DMS 273 (cell line): Measurements from ENCODE around the gene DNMT3A.

Experiments used
- DNase-seq: peaks from one replicate; lab custom pipeline; 2025; ENCODE audit not compliant: unreplicated experiment; lab: John Stamatoyannopoulos, UW

Gene DNMT3A

GRCh38 chr2:25245141-25245540 is 96.6 kb downstream of the DNMT3A start:
- no peak for DNase-seq

- no peak for DNase-seq
Measured at GRCh38 chr2:25243995-25244394, 97.7 kb downstream of the DNMT3A start.

DNA sequence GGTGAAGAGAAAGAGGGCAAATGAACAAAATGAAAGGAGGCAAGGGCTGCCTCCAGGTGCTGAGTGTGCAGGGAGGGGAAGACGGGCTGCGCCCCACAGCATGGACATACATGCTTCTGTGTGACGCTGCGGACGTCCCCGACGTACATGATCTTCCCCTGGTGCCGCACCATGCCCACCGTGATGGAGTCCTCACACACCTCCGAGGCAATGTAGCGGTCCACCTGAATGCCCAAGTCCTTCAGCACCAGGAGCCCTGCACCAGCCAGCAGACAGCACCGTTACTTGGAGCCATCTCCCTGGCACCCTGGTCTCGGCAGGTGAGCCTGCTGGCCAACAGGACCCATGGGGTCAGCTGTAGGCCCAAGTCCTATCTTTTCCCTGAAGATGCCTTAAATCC is 100.3 kb downstream of the DNMT3A start:
- no peak for DNase-seq

DNA sequence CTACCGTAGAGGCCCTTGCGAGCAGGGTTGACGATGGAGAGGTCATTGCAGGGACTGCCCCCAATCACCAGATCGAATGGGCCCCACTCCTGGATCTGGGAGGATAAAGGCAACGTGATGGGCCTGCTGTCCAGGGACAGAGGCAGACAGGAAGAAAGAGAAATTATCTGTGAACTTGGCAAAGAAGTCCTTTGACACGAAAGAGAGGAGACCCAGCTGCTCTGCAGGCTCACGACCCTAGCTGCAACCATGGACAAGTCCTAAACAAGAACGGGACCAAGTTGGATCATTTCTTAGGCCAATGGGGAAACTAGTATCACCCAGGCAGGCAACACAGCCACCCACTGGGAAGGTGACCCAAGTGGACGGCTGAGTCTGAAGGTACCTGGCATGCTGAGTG is 101.1 kb downstream of the DNMT3A start:
- no peak for DNase-seq

- DNase-seq, result no peak
Measured at GRCh38 chr2:25238920-25239319, 102.8 kb downstream of the DNMT3A start.

DNA sequence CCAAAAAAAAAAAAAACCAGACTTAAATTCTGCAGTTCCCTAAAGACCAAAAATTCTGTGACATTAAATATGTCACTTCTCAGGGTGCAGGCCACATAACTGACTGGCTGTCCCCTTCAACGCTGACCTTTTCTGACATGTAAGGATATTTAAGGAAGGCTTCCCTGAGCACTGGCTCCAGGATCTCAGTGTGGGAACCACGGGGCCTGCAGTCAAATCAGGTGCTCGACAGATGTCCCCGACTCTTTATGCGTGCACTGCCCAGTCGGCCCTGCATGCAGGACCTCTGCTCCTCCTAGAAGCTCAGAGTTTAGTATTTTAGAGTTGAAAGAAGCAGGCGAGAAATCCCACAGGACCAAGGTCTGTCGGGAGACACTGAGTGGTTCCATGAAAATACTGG is 104.0 kb downstream of the DNMT3A start:
- no peak for DNase-seq

DNA sequence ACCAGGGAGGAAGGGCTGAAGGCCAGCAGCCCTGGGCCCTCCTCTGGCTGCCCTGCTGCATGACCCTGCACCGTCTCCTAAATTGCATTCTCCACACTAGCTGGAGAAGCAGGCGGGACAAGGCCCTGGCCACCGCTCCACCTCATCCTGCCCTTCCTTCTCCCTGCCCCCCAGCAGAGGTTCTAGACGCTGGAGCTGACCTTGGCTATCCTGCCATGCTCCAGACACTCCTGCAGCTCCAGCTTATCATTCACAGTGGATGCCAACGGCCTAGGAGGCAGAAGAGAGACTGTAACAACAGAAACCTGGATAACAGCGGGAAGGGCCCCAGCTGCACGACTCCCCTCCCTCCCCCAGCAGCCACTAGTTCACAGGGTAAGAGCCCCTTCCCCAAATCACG is 105.0 kb downstream of the DNMT3A start:
- DNase-seq, result no peak

DNA sequence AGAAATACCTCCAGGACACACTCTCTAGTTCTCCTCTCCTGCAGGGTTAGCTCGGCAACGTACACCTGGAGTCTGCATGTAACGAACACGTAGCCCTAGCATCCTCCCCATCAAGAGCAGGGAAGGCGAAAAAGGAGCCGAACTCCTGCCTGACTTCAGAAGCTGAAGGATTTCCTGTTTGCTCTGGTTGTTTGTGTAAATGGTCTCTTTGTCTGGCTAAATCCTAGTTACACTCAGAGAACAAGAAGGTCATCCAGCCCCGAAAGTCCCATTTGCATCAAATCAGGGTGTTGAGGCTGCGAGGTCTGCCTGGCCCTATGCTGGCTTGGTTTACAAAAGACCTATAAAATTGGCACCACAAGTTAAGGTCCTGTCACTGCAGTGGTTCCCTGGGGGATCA is 107.0 kb downstream of the DNMT3A start:
- DNase-seq, result no peak

- DNase-seq, result no peak
Measured at GRCh38 chr2:25233916-25234605, 107.7 kb downstream of the DNMT3A start.

DNA sequence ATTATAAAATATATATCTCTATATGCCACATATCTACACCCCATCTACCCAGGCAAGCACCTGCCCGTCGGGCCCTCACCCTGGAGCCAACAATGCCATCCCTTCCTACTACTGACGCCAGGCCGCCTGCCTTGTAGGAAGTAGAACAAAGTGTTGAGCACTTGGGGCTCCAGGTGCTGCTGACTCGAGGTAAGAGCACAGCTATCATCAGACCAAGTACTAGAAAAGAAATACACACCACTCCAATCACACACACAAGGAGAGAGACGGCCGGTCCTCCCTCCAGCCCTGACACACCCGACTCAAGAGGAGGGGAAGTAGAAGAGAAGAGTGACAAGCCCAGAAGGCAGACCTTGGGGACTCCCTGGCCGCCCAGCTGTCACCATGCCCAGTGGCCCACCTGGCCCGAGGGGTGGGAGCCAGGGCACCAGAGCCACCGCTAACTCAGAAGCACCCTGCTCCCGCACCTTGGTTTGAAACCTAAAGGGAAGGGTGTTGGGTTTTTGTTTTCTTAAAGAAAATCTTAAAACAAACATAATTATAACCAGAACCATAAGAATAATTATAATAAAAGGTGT is 109.4 kb downstream of the DNMT3A start:
- no peak for DNase-seq

GRCh38 chr2:25230948-25231311 is 110.8 kb downstream of the DNMT3A start:
- no peak for DNase-seq

DNA sequence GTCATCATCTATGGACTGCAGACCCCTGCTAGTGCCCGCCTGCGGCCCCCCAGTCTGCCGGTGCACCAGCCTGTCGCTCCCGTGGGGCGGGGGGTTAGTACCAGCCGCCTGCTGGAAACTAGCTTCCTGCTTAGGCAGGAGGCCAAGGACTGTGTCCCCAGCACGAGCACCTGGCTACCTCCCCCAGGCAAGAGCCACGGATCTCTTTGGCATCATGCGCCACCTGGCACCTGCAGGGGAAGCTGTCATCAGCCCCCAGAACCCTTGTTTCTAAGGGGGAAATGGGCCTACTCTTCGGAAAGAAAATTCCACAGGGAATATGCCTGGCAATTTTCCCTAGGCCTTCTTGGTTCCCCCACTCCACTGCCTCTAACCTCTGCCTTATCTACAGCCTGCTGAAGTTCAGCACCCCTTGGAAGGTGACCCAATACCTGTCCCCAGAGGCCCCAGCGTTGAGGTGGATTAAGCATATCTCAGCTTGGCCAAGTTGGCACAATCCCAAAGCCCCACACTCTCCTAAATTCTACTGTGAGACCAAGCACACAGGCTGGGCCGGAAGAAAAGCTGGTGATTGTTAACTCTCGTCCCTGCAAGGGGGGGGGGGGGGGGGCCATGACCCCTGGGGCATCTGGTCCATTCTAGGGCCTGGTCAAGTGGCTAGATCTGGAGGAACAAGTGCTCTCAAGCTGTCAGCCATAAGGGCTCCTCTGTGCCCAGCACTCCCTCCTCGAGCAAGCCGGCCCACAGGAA is 111.4 kb downstream of the DNMT3A start:
- DNase-seq, result peak; percentile 55

- peak; percentile 33 for DNase-seq
Measured at GRCh38 chr2:25229279-25230197, 112.2 kb downstream of the DNMT3A start.

DNA sequence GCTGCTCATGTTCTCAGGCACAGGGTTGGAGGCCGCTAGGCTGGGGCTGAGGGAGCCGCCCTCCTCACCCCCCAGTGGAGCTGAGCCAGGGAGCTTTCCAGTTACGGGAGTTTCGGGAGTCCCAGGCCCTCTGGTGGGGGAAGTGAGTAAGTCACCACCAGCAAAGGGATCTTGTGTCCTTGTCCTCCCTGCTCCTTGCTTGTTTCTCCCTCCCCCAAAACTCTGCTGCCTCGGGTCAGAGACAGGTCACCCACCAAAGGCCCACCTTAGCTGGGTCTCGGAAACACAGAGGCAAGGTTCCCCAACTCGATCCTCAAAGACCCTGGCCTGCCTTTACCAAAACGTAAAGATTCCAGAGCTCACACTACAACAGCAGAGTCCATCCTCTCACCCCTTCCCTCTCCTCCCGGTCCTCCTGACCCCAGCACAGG is 112.9 kb downstream of the DNMT3A start:
- peak; percentile 96 for DNase-seq

DNA sequence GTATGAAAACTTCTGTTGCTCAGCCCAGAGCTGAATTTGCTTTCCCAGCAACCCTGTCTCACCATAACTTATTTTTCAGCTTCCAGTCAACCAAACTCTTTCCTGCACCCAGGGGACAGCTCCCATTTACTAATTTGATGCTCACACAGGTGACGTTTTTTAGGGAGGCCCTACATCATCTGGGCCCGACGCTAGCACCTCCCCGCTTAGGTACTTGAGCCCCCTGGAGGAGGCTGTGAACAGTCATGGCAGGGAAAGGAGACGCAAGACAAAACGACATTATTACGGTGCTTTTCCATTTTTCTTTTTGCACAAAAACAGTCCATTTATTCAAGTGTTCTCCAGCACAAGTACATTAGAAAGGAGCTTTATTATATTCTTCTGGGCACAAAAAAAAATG is 114.1 kb downstream of the DNMT3A start:
- no peak for DNase-seq

- DNase-seq, result no peak
Measured at GRCh38 chr2:25226827-25227226, 114.9 kb downstream of the DNMT3A start.

DNA sequence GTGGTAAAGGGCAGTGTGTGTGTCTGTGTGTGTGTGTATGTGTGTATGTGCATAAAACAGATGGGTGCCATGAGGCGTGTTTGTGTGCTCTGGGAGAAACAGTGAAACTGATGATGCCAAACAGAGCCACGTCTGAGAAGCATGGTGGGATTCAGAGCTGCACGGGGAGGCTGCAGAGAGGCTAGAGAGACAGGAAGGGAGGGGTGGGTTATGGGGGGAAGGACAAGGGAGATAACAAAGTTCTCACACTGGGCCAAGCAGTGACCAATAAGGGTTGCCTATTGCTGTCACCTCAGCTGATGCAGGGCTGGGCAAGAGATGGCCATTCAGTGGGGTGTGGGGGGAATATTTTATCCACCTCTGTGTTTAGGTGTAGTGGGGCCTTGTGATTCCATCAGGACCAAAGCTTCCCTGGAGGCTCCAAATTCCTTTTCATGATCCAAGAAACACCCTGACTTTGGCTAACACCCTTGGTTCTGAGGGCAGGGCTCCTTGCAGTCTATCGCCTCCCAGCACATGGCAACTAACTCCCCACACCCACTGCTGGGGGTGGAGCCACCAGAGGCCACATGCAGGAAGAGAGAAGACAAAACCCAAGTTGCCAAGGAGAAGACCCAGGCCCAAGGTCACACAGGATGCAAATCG is 119.1 kb downstream of the DNMT3A start:
- DNase-seq, result peak; percentile 14

DNA sequence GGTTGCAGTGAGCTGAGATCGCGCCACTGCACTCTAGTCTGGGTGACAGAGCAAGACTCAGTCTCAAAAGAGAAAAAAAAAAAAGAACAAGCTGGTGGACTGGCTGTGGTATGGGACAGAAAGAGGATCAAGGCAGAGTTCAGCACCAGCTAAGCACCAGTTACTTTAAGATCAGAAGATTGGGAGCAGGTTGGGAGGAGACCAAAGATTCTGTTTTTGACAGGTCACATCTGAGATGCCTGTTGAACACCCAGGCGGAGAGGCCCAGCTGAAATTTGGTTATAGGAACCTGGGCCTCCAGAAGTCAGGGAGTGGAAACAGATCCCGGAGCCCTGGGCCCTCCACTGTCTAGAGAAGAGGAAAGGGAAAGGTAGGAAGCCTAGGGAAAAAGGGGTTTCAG is 120.1 kb downstream of the DNMT3A start:
- no peak for DNase-seq

DNA sequence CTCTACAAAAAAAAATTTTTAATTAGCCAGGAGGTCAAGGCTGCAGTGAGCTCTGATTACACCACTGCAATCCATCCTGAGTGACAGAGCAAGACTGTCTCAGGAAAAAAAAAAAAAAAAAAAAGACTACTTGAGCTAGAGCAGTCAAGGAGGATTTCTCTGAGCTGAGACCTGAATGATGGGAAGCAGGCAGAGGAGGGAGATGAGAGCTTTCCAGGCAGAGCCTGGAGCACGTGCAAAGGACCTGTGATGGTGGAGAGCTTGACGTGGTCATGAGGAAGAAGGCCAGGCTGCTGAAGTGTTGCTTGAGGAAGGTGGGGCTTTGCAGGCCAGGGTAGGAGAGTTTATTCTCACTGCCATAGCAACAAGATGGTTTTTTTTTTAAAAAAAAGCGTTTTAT is 121.4 kb downstream of the DNMT3A start:
- no peak for DNase-seq

DNA sequence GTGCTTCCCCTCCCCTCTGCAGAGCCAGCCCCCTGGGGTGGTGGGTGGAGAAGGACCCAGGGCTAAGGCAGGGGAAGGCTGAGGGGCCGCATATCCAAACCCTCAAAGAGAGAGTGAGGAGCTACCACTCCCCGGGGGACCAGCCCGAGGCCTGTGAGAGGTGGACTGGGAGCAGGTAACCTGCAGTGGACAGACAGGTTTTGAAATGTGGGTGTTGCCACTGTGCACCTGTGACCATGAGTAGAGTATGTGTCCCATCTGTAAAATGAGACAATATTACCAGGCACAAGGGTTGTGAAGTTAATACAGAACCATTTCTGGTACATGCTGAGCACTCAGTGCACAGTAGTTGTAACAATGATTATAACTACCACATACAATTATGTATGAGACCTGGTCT is 122.1 kb downstream of the DNMT3A start:
- DNase-seq, result no peak

DNA sequence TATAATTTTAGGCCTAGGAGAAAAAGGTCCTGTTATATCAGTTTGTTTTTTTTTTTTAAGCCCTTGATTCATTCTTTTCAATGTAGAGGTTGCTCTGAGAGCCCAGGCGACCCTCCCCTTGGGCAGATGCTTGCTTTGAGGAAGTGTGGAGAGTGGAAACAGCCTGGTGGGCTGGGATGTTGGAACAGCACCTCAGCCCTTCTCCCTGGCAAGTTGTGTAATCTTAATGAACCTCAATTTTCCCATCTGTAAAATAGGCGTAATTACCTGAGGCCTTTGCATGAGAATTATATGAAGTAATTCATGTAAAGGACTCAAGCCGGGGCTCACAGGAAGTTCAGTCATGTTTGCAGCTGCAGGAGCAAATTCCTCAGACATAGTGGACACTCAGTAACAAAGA is 123.6 kb downstream of the DNMT3A start:
- DNase-seq, result no peak
